Inferior parietal cortex (tissue), 1 donor: ENCODE results near the gene THBD.

Experiments
- DNase-seq: peaks from one replicate; pipeline ENCODE4 v3.0.0-alpha.2; 2016; ENCODE audit errors: extremely low spot score

THBD gene

DNA sequence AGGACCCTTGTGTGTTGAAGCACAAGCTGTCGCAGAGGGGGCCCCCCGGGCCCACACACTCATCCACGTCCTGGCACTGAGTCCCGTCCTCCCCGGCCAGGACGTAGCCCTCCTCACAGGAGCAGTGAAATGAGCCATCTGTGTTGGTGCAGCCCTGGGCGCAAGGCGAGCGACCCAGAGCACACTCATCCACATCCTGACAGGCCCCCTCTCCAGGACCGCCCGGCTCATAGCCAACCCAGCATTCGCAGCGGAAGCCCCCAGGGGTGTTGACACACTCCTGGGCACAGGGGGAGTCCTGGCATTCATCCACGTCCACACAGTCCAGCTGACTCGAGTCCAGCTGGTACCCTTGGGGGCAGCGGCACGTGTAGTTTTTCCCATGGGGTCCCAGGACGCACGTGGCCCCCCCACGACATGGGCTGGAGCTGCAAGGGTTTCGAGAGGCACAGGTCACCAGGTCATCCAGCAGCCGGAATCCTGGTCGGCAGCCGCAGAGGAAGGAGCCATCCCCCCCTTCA is 35.4 kb upstream of the THBD start:
- DNase-seq = no peak

DNA sequence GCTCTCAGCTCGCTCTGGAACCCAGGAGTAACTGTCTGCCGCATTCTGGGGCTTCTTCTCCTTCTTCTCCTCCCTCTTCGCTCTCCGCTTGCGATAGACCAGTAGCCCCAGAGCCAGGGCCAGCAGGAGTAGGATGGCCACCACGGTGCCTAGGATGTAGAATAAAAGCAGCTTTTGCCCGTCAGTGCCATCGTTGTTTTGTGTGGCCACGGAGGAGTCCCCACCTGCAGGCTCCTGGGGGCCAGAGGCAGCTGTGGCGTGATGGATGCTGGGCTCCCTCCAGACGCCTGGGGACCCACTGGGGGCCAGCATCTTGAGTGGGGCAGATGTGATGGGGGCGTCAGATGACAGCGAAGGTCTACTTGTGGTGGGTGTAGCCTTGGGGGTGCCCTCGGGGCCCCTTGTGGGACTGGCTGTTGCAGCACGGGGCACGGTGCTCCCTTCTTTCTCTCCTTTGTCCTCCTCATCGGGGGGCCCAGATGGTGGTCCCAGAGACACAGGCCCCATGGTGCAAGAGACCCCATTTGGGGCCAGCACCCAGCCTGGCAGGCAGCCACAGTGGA is 34.9 kb upstream of the THBD start:
- DNase-seq = no peak

DNA sequence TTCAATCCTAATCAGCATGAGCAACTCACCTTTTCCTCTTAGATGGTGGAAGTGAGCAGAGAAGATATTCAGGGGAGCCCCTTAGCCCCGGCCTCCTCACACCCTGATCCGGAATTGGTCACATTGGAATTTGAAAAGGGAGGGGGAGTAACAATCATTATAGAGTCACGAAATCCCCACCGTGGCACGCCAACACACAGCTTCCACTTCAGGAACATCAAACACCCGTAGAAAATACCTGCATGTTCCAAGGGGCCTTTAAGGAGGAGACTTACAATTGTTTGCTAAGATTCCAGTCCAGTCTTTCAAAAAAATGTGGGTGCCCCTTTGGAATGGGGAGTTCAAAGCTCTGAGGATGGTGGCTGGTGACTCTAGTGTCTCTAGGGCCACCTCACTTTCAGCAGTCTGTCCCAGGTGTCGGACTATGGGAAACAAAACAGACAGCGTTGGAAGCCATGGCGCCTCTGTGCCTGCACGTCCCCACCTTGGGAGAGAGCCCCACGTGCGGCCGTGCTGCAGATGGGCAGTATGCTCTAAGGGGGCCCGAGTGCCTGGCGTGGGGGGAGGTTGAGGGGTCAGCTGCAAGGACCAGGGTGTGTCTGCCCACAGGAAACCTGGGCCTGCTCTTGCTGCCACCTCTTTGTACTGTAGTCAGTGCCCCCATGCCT is 34.2 kb upstream of the THBD start:
- DNase-seq = no peak

DNA sequence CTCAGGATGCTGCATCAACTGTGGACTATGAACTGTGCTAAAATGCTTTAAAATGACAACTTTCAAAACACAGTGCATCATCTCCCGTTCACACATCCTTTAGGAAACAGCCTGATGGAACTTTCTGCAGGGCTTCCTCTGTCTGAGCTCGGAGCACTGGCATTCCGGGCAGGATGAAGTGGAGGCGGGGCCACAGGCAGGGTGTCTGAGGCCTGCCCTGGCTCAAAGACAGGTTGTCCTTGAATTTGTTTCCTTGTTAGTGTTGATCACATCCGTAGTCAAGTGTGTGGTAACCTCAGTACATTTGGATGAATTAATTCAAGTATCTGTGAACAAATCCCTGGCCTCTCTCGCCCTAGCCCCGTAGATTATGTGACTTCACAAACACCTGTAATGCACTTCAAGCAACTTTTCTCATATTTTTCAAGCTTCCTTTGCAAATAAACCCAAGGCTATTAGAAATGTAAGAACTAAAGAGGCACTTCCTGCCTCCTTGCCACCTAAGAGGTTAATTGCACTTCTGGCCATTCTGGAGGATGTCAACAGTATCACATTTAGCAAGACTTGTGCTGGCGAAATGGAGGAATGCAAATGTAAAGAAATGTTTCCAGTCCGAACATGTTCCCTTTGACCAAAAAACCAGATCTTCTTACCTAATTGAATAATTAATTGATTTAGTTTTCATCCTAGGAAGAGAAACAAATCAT is 33.5 kb upstream of the THBD start:
- no peak for DNase-seq

DNA sequence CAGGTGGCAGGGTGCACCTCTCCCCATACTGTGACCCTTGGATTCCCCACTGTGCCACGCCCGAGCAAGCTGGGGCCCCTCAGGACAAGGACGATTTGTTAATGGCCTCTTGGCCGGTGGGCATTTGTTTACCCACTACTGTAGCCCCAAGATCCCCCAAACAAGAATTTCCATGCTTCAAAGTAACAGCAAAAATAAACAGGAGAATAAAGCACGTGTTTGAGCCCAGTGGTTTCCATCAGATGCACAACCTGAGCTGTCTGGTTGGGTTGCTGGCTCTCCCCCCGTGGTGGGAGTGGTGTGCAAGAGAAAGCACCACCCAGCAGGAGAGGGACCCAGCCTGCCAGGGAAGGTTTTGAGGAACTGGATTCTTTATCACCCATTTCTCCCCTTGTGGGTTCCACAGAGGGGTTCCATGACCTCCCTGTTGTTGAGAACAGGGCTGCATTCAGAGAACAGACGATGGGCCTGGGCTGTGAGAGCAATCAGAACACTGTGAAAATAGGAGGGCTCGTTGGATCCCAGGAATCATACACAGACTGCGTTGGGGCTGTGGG is 31.9 kb upstream of the THBD start:
- no peak for DNase-seq

DNA sequence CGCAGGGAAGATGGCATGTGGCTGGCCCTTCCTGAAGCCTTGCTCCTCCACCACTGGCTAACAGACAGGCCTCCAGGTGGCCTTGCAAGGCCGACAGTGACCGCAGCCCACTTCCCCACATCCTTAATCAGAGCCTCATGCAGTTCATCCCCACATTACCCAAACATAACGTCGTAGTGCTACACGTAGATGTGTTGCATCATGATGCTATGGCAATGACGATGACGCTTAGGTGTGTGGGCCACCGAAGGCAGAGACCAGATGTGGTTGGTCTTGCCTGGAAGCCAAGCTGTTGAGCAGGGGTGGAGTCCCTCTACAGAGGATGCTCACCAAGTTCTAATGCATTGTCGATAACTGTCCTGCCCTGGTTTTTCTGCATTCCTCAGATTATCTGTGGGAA is 31.0 kb upstream of the THBD start:
- DNase-seq = no peak

DNA sequence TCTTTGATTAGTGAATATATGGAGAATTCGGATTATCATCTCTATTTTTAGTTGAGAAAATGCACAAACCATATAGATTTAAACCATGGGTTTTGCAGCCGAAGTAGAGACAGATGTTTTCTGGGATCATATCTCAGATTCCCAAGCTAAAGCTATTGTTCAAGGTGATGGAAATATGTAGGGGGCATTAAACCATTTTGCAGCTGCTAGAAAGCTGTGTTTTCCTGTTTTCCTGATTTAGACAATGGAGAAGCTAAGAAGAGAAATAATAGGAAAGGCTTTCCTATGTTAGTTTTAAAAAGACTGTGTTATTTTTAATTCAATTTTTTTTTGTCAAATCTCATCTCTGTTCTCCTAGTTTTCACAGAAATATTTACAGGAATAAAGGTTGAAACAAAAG is 30.5 kb upstream of the THBD start:
- DNase-seq = no peak

DNA sequence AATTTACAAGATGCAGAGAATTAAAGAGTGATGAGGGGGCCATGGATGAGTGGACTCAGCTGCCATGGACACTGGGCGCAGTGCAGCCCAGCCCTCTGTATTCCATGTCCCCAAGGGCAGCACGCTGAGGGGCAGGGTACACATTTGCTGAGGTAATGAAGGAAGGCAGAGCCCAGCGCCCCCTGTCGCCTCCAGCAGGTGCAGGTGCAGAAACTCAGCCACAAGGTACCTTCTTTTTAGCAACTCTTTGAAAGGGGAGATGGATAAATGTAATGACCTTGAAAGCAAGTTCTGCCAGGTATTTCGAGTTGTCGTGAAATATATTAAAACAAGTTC is 29.5 kb upstream of the THBD start:
- no peak for DNase-seq

DNA sequence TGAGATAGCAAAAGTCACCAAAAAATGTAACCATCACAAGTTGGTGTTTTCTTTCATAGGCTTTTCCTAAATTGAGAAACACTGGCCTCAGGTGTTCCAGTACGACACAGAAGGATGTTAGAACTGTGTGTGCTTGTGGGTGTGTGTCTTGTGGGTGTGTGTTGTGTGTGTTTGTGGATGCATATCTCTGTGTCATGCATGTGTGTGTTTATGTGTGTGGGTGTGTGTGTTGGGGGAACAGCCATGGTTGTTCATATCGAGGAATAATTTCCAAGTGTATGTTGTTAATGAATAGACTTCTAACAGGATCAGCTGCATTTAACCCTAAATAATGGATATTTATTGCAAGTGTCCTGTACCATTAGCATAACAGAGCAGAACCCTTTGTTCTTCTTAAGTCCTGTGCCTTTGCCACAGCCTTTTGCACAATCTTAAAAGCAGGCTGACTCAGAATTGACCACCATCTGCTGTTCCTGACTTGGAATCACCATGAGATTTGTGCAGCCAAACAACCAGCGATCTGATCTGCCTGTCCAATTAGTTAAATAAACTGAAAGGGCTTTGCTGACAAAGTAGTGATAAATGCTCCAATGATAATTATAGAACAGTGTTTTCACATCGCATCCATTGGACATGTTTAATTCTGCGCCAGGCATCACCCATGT is 29.0 kb upstream of the THBD start:
- no peak for DNase-seq

DNA sequence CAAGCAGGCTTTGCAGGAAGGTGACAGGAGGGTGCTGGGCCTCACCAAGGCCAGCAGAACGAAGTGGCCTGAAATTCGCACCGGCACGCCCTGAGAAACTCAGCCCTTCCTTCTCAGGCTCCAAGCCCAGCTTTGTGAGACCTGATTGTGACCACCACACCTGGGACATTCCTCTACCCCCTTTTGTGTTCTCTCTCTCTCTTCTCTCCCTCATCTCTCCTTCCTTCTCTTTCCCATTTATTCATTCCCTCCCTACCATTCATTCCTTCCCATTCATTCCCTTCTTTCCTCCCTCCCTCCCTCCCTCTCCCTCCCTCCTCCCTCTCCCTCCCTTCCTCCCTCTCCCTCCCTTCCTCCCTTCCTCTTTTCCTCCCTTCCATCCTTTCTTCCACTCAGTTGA is 27.8 kb upstream of the THBD start:
- no peak for DNase-seq

DNA sequence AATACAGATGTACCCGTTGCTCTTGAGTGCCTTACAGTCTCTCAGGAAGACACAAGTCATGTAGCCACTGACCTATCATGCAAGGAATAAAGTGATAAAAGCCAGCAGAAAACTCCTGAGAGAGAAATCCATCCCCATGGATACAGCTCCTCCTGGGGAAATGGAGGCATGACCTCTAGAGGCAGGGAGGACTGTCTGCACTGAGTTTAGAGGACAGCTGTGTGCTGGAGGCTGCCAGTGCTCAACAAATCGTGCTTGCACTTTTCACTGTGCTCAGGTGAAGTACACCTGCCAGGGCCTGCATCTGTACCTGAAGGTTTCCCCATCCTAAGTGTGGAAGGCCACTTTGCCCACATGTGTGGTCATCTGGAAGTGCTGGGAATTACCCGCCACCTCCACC is 24.6 kb upstream of the THBD start:
- DNase-seq = no peak

DNA sequence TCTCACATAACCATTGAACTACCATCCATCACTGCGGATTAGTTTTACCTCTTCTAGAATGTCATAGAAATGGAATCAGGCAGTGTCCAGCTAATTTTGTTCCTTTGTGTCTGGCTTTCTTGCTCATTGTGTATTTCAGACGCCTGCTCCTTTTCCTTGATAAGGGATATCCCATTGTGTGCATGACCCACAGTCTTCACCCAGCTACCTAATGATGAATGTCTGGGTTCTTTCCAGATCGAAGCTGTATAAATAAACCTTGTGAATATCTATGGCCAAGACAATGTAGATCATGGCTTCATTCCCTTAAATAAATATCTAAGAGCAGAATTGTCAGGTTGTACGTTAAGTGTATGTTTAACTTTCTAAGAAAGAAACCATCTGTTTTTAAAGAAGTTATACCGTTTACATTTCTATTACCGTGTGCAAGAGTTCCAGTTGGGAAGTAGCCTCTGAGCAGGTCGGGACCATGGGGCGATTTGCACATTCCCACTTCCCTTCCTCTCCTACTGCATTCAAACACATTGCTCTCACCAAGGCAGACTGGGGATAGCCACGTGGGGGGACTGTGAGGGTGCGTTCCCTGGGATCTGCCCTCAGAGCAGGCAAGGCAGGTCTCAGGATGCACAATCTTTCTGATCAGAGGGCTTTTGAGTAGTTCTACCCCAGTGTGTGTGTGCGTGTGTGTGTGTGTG is 23.6 kb upstream of the THBD start:
- DNase-seq = no peak

DNA sequence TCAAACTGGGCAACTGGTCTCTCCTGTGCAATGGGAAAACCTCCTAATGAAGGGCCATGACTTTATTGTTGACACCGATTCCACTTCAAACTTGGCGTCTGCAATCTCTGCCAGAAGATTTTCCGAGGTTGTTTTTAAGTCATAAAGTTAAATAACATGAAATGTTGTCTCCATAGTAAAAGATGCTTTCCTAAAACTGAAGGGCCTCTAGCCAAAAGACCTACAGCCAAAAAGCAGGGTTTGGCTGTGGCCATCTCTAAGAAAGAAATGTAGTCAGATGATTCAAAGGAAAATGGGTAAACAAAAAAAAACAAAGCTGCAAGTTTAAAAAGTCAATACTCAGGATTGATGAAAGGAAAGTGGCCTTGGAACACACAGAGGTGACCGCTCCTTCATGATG is 22.5 kb upstream of the THBD start:
- DNase-seq = no peak

DNA sequence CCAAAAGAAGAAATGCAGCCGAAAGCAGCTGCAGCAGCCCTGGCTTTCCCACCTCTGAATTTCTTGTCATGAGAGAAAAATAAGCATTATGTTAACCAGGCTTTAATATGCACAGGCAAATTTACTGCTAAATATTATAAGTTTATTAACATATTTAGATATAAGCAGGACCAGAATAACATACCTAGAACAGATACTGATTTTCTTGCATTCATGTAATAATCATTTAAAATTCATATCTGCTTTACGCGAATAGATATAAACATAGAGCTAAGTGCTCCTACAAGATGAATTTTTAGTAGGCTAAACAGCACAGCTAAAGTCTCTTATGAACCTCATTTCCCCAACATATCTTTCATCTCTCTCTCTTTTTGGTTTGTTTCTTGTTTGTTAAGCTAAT is 21.9 kb upstream of the THBD start:
- no peak for DNase-seq

DNA sequence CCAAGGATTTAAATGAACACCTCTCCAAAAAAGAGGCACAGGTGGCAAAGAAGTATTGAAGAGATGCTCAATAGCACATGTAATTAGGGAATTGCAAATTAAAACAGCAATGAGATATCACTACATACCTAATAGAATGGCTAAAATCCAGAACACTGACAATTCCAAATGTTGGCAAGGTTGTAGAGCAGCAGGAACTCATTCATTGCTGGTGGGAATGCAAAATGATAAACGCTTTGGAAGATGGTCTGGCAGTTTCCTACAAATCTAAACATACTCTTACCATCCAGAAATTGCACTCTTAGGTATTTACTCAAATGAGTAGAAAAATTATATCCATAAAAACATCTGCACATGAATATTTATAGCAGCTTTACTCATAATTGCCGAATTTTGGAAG is 19.6 kb upstream of the THBD start:
- no peak for DNase-seq

DNA sequence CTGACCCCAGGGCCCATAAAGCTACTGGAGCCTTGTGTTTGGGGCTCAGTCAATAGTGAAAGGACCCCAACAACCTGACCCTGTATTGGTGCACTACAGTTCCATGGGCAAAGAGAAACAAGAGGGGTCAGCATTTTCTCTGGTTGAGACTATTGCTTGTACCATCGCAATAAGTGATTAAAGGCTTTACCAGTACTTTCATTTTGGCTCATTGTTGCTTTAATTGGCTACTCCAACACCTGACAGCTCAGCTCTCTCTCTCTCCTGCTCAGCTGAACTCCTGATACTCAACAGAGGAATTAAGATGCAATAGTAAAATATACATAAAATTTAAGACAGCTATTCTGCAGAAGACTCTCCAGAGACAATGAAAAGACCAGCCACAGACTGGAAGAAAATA is 18.8 kb upstream of the THBD start:
- no peak for DNase-seq

DNA sequence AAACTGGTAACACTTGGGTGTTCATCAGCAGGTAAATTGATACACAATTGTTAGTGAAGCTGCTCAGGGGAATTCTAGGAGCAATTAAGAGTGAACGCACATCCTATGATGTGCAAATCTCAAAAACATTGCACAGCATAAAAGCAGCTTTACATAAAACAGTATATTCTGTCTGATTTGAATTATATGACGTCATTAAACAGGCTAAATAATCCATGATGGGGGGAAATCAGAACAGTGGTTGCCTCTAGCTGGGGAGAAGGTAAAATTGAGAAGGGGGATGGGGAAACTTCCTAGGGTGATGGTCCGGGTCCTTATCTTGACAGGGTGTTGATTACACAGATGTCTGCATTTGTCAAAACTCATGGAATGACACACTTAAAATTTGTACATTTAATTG is 17.3 kb upstream of the THBD start:
- no peak for DNase-seq

DNA sequence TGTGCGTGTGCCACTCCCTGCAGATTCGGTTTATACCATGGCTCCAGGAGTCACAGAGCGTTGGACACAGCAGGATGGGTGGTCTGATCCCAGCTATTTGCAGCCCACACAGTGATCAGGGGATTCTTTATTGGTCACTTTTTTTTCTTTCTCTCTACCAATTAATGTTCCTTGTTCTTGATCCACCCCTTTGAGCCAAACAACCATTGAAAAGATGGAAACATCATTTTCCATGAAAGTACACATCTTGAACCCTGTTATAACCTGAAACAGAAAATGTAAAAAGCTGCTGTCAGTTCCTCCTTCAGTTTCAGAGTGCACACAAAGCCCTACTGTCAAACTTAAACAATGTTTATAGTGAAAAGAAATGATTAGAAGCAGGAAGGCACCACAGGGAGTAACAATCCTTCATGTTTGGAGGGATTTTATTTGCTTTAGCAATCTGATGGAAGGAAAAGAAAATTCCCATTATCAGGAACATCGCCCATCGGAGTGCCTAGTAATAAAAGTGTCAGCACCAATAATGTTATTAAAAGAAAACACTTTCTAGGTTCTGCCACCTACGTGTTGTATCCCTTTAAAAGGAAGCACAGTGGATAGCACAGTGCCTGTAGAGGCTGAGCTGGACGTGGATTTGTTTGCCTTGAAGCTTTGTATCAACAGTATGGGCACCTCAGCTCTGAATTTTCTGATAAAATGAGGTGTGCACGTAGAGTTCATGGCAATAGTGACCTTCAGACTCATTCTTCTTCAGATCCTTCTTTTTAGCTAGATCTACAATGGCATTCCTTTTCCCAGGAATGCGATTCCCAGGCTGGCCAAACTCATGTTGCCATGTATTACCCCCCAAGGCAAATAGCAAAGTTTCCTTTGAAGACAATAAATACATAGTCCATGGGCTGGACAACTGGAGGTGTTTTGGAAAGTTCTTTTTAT is 16.1 kb upstream of the THBD start:
- DNase-seq = no peak

DNA sequence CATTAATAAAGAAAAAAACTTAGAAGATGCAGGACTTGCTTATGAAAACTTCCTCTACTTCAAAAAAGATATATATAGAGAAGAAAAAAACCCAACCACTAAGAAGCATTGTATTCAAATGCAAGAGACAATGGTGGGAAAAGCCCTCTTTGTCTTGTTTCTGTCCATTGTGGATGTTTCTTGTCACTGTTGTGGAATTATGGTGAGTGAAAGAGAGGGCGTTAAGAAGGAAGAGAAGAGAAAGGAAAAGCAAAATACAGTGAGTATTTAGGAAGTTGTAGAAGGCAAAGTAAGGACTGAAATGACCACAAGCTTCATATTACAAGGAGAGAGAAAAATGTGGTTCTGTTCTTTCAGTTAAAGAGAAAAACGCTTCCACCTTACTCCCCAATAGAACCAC is 14.1 kb upstream of the THBD start:
- no peak for DNase-seq

DNA sequence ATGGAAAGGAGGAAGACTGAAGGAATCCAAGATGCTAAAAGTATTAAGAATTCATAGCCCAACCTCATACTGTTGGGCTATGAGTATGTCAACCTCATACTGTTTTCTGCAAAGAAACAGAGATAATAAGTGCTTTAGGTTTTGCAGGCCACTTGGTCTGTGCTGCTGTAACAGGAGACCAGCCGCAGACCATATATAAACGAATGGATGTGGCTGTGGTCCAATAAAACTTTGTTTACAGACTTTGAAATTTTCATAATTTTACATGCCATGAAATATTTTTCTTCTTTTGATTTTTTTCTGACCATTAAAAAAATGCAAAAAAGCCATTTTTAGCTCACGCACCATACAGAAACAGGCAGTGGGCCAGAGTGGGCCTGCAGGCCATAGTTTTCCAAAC is 13.7 kb upstream of the THBD start:
- DNase-seq = no peak

DNA sequence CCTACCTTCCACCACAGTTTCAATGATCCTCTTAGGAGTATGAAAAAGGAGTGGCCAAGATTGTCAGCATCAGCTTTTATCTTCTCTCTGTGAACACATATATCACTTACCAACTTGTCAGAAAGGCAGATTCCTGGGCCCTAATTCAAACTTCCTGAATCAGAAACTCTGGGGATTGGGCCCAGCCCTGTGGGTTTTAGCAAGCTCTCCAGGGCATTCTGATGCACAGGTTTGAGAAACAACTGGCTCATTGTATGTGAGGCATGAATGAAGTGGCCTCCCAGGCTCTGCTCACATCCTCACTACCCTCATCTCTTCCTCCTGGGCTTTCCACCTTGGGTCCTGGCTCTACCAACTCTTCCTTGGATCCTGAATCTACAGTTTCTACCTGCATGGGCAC is 13.2 kb upstream of the THBD start:
- no peak for DNase-seq
